PFSK-1 (cell line): Measurements from ENCODE around the gene RFTN1.

Experiments used
- FOXP2 ChIP-seq: optimal IDR thresholded peaks from 2 replicates; pipeline ENCODE3; 2011; ENCODE audit warnings: borderline replicate concordance, control low read depth, inconsistent platforms; ENCODE audit not compliant: insufficient read depth; ENCODE audit errors: extremely low read length, extremely low read depth
- POLR2AphosphoS5 ChIP-seq: IDR thresholded peaks from 2 replicates; pipeline ENCODE4 v1.6.1; 2012; ENCODE audit warnings: low read depth, mild to moderate bottlenecking, control low read depth, low read length, moderate library complexity
- REST ChIP-seq, 2 experiments: IDR thresholded peaks; 2 replicates each; pipeline versions ENCODE4 v1.6.1 to v1.8.0; 2011 to 2012; ENCODE audit warnings: low read depth in 2 of 2, low read length in 2 of 2, control low read depth in 1 of 2, inconsistent platforms in 1 of 2, mild to moderate bottlenecking in 1 of 2, moderate library complexity in 1 of 2; ENCODE audit not compliant: insufficient read depth in 1 of 2
- SIN3A ChIP-seq: IDR thresholded peaks from 2 replicates; pipeline ENCODE4 v1.6.1; 2012; ENCODE audit warnings: mild to moderate bottlenecking, low read length, moderate library complexity, borderline replicate concordance; ENCODE audit not compliant: insufficient read depth
- TAF1 ChIP-seq: IDR thresholded peaks from 2 replicates; pipeline ENCODE4 v1.6.1; 2012; ENCODE audit warnings: low read length, control low read depth, borderline replicate concordance; ENCODE audit not compliant: insufficient read depth

Gene RFTN1

GRCh38 chr3:16486951-16487480 lies 26.5 kb downstream of the RFTN1 start:
- TF ChIP-seq POLR2AphosphoS5 (no peak), TAF1 (no peak), SIN3A (no peak), REST (IDR thresholded peaks at IDR 0.05; ENCODE audit: insufficient read depth in 1 of 2, low read depth in 2 of 2, low read length in 2 of 2) (no peak), FOXP2 (no peak)

GRCh38 chr3:16486201-16486600 lies 27.3 kb downstream of the RFTN1 start:
- no peak for TF ChIP-seq SIN3A
- no peak for TF ChIP-seq TAF1
- no peak for TF ChIP-seq FOXP2
- TF ChIP-seq REST (IDR thresholded peaks at IDR 0.05; ENCODE audit: insufficient read depth in 1 of 2, low read depth in 2 of 2, low read length in 2 of 2) = no peak
- TF ChIP-seq POLR2AphosphoS5 = no peak

- TF ChIP-seq SIN3A (no peak), FOXP2 (no peak), POLR2AphosphoS5 (no peak), REST (IDR thresholded peaks at IDR 0.05; ENCODE audit: insufficient read depth in 1 of 2, low read depth in 2 of 2, low read length in 2 of 2) (no peak), TAF1 (no peak)
These were observed 28.0 kb downstream of the RFTN1 start for GRCh38 chr3:16485395-16485992.

GRCh38 chr3:16484984-16485383 lies 28.5 kb downstream of the RFTN1 start:
- TF ChIP-seq FOXP2 (no peak), POLR2AphosphoS5 (no peak), REST (IDR thresholded peaks at IDR 0.05; ENCODE audit: insufficient read depth in 1 of 2, low read depth in 2 of 2, low read length in 2 of 2) (no peak), TAF1 (no peak), SIN3A (no peak)

- no peak for TF ChIP-seq REST (IDR thresholded peaks at IDR 0.05; ENCODE audit: insufficient read depth in 1 of 2, low read depth in 2 of 2, low read length in 2 of 2)
- no peak for TF ChIP-seq POLR2AphosphoS5
- TF ChIP-seq TAF1 = no peak
- TF ChIP-seq FOXP2 = no peak
- no peak for TF ChIP-seq SIN3A
These were observed 29.3 kb downstream of the RFTN1 start for GRCh38 chr3:16484216-16484615.
